NCI-H1694 (cell line): ENCODE measurements around the gene C21orf58.
"Not testable (repeated sequence)": the region's sequence is repeated elsewhere in the genome, so short reads cannot be mapped to it uniquely, and the experiment has no call there.

Experiments
- DNase-seq: peaks from one replicate; lab custom pipeline; 2025; lab: John Stamatoyannopoulos, UW

C21orf58 gene

DNA sequence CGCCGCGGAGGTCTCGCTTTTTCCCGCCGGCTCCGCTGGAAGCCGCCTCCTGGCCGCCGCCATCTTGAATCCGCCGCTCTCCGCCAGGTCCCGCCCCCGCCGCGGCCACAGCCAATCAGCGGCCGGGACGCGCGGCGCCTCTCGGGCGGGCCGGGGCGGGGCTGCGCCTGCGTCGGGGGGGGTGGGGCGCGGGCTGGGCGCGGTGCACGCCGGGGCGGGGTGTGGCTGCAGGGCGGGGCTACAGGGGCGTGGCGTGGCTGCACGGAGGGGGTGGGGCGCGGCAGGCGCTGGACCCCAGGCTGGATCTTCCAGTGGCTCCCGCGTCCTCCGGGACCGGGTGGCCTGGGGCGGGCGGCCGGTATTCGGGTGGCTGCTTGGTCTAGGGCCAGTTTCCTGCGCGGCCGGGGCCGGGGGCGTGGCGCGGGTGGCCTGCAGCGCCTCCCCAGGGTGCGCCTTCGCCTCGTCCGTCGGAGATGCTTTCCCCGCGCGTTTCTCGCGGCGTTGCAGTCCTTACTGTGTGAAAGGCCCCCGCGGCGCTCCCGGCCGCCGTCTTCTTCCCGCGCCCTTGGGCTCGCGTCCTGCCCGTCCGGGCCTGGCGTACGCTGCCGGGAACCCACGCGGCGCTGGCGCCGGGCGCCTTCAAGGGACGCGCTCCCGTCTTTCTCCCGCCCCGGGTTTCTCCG lies 861 bp upstream of the C21orf58 start:
- peak; percentile 52 for DNase-seq

- DNase-seq = no peak
Measured at GRCh38 chr21:46323227-46323709, 402 bp downstream of the C21orf58 start.

GRCh38 chr21:46322351-46323226 lies 1.1 kb downstream of the C21orf58 start:
- DNase-seq = no peak

GRCh38 chr21:46320331-46320801 lies 3.3 kb downstream of the C21orf58 start:
- DNase-seq = no peak

DNA sequence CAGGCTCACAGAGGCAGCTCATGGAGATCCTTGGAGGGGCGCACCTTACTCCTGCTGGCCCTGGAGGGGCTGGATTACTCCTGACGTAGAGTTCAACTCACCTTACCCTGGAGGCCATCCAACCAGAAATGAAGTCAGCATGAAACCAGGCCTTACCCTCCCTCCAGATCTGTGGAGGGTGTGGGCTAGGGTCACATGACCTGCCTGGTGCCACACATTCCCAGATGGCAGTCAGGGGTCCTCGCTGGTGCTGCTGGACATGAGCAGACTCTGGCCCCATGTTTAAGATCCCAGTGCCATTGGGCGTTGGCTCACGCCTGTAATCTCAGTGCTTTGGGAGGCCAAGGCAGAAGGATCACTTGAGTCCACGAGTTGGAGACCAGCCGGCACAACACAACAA lies 4.5 kb downstream of the C21orf58 start:
- no peak for DNase-seq

DNA sequence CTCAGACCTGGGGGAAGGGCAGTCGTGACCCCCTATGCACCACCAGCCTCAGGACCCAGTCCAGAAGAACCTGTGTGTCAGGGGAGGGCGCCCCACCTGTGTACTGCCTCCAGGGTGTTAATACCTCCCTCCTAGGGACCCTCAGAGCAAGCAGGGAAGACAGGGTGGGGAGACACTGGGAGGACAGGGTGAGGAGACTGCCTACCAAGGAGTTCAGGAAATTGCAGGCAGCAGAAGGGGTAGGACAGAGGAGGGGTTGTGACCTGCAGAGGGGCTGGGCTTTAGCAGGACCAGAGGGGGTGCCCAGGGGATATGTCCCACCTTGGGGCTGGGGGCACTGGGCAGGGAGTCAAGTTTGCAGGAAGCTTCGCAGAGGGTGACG lies 5.2 kb downstream of the C21orf58 start:
- DNase-seq = no peak

DNA sequence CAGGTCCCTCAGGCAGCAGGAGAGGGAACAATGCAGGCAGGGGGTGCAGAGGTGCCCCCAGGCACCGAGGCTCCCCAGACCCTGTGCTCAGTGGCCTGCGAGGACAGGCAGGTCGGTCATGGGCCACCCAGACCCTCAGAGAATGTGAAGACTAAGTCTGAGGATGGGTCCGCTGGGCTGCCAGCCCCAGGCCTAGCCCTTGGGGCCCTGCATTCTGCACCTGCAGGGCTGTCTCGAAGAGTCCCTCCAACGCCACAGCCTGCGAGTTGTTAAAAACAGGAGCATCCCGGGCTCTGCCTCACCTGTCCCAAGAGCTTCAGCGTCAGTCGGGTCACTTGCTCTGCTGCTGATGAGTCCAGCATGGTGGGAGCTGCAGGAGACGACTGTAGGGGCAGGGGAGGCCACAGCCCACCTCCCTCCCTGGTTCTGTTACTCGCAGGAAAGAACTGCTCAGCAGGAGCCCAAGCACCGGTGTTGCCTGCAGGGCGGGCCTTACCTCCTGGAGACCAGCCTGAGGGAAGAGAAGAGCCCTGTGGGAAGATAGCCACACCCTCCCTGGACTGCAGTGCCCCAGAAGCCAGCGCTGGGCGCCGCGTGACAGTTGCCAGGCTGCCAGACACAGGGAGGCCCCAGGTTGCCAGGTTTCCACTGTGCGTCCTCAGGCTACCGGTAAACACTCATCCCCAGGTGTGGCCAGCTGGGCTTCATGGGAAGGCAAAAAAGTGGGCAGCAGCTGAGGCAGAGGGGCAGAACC lies 5.8 kb downstream of the C21orf58 start:
- no peak for DNase-seq

DNA sequence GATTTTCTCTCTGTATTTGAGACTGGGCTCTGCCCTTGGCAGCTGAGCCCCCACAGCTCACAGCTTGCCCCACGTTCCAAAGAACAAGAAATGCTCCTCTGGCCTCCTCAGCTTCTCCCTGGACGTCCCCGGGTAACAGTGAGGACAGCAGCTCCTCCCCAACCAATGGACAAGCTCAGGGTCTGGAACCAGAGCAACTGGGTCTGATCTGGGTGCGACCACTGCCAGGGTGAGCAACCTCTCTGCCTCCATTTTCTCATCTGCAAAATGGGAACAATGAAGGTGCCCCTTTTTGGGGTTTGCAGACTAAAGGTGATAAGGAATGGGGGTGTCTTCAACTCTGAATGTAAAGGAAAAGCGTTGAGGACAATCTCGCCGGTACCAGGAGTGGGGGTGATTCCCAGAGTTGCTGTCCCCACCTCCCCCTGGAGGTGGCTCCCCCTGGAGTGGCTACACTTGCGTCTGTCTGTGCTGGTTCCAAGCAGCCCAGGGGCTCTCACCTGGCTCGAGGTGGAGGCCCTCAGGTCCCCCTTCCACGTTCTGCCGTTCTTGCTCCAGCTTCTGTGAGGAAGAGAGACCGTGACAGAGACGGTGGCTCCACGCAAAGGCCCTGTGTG lies 6.9 kb downstream of the C21orf58 start:
- DNase-seq = no peak

GRCh38 chr21:46314441-46315020 lies 9.1 kb downstream of the C21orf58 start:
- DNase-seq = no peak

GRCh38 chr21:46312949-46313348 lies 10.7 kb downstream of the C21orf58 start:
- DNase-seq = no peak

- no peak for DNase-seq
Measured at GRCh38 chr21:46311568-46311967, 12.1 kb downstream of the C21orf58 start.

DNA sequence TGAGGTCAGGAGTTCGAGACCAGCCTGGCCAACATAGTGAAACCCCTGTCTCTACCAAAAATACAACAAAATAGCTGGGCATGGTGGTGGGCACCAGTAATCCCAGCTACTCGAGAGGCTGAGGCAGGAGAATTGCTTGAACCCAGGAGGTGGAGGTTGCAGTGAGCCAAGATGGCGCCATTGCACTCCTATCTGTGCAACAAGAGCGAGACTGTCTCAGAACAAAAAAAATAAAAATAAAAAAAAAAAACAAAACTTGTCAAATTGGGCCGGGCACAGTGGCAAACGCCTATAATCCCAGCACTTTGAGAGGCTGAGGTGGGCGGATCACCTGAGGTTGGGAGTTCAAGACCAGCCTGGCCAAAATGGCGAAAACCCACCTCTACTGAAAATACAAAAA lies 13.4 kb downstream of the C21orf58 start:
- DNase-seq = not testable (repeated sequence)

DNA sequence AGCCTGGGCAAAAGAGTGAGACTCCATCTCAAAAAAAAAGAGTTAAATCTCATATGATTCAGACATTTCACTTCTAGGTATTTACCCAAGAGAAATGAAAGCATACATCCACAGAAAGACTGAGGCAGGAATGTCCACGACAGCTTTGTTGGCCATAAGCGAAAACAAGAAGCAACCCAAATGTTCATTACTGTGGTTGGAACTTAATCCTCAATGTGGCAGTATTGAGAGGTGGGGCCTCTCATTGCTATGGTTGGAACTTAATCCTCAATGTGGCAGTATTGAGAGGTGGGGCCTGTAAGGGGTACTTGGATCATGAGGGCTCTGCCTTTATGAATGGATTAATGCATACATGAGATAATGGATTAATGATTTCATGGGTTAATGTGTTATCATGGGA lies 15.2 kb downstream of the C21orf58 start:
- no peak for DNase-seq

GRCh38 chr21:46307625-46308024 lies 16.0 kb downstream of the C21orf58 start:
- no peak for DNase-seq

DNA sequence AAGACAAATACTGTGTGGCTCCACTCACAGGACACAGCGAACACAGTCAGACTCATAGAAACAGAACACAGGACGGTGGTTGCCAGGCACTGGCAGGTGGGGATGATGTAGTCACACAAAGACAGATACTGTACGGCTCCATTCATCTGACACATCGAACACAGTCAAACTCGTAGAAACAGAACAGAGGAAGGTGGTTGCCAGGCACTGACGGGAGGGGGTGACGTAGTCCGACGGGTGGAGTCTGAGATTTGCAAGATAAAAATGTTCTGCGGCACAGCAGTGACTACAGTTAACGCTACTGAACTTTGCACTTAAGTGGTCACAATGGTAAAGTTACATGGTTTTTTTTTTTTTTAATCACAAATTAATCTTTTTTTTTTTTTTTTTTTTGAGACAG lies 18.7 kb downstream of the C21orf58 start:
- DNase-seq = no peak

DNA sequence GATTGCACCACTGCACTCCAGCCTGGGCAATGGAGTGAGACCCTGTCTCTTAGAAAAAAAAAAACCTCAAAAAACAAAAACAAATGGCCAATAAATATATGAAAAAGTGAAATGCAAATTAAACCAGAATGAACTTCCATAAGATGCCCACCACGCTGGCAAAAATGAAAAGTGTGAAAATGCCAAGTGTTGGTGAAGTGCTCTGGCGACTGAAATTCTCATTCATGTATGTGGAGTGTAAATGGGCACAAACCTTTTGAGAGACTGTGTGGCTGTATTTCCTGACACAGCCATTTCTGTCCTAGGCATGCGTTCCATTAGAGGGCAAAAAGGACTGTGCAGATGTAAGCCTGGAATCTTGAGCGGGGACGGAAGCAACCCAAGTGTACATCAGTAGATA lies 19.2 kb downstream of the C21orf58 start:
- DNase-seq = no peak

DNA sequence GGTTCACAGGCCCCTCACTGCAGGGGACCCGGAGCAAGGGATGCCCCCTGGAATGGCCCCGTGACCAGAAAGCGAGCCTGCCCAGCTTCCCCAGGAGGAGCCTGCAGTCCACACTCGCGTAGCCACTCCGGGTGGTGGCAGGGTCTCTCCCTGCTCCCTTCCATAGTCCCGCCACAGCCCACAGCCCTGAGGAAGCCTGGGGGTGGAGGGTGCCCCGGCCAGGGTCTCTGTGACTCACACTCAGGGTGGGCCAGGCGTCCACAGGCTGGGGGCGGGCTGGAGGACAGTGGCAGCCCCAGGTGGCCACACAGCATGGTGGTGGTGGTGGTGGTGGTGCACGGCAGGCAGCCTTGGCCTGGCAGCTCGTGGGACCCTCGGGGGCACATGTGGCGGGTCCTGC lies 21.9 kb downstream of the C21orf58 start:
- DNase-seq = no peak

DNA sequence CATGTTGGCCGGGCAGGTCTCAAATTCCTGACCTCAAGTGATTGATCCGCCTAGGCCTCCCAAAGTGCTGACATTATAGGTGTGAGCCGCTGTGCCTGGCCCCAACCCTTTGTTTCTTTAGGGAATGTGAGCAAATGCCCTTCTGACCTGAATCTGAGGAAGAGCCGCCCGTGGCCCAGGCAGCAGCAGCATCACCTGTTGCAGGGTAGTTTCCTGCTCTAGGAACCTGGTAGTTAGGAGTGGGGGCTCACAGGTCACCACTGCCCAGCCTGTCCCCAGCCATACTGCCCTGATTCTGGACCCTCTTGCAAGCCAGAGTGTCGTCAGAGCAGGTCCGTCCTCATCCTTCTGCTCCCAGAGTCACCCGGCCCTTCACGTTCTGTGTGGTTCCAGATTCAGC lies 24.5 kb downstream of the C21orf58 start:
- DNase-seq = no peak

DNA sequence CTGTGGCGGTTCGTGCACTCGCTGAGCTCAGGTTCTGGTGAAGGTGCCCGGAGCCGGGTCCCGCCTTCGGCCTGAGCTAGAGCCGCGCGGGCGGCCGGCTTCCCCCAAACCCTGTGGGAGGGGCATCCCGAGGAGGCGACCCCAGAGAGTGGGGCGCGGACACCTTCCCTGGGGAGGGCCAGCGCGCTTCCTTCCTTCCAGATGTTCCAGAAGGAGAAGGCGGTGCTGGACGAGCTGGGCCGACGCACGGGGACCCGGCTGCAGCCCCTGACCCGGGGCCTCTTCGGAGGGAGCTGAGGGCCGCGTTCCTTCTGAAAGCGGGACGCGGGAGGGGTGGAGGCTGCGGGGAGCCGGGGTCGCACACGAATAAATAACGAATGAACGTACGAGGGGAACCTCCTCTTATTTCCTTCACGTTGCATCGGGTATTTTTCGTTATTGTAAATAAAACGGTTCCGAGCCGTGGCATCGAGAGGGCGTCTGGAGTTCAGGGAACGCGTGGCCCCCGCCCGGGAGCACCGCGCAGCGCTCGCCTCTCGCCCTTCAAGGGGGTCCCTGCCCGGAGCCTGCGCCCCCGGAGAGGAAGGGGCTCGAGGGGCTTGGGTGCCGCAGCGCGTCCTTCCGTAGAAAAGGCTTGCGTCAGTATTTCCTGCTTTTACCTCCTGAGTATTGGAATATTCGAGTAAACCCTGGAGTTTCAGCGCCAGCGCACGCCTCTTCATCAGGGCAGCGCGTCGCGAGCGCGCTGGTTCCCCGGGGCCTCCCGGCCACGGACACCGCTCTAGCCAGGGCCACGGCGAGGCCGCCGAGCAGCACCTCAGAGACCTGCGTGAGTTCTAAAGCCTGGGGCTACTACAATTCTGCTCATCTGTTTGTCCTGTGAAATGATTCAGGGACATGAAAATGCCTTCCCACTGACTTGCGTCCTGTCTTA lies 26.1 kb downstream of the C21orf58 start:
- no peak for DNase-seq

GRCh38 chr21:46295996-46296752 lies 27.5 kb downstream of the C21orf58 start:
- DNase-seq = no peak
